ENCODE data around the gene ZNF385A. TPM values are rescaled to one million over a fixed set of nuclear protein-coding genes. Genes with fewer than 3 reads are reported as not detected.
A peak's percentile ranks its signal among the peaks of the same experiment; 100 is the strongest.

The ZNF385A gene
- total and polyA plus RNA-seq, 2 of the 8 experiments (the other 6 are each of a cell fraction or from before 2014, with no cell fraction given): 5.2 to 14.3 TPM

- no peak overlapping the region; a peak in 1 of 7 replicates for H3K9ac ChIP-seq (replicated peaks in 1 of 4; ENCODE audit: extremely low read depth in 1 of 4, low read depth in 3 of 4, low read length in 3 of 4)
- H2BK20ac ChIP-seq (ENCODE audit: low read length): 0 out of 2 replicates have a peak overlapping the region, but pooled peaks have one; percentile 23
- no peaks in the 10 kb centered on the region for H3K27me3 ChIP-seq (replicated peaks in 1 of 4; ENCODE audit: control insufficient read depth in 3 of 4, extremely low read depth in 1 of 4, insufficient read depth in 3 of 4, low read length in 3 of 4)
- H3K9me3 ChIP-seq (ENCODE audit: insufficient read depth in 2 of 2, low read depth in 1 of 2, low read length in 1 of 2): no peaks in the 10 kb centered on the region
- H2BK12ac ChIP-seq (ENCODE audit: low read depth, low read length): peak overlapping the region; percentile 89; the same call in 1 of the 2 replicates
- peaks cover 0 to 4% of the 10 kb centered on the region in 2 experiments for H4K20me1 ChIP-seq (replicated peaks in 1 of 2; ENCODE audit: control insufficient read depth in 1 of 2, insufficient read depth in 2 of 2, low read length in 2 of 2)
- ChIA-PET POLR2A (ENCODE audit: partially characterized antibody) (interaction anchor here (0.5 to 1.4 kb wide), 7 partner anchors 9 to 143 kb away, joined by 3 to 6 read pairs (median 3); partner anchors contain the start of genes CBX5 and HNRNPA1), CTCF (ENCODE audit: partially characterized antibody) (interaction anchor here (1.3 to 10.5 kb wide), 10 partner anchors 6 to 54 kb away, joined by 4 to 168 read pairs (median 8); no protein-coding TSS in a partner anchor)
- H4K91ac ChIP-seq (replicated peaks; ENCODE audit: insufficient read length, low read length): peak overlapping the region; percentile 1
- H2BK120ac ChIP-seq (replicated peaks; ENCODE audit: low read depth, low read length): no peak overlapping the region
- no peak overlapping the region for H2AFZ ChIP-seq (ENCODE audit: low read length)
- H3K14ac ChIP-seq (ENCODE audit: insufficient read length): no peak overlapping the region
- peak overlapping the region in 3 of 4 experiments; percentile 24 to 48 (median 29); a peak in 5 of 8 replicates for H3K4me3 ChIP-seq (ENCODE audit: extremely low read depth in 1 of 4, insufficient read depth in 2 of 4, low read depth in 3 of 4, low read length in 4 of 4)
- H4K8ac ChIP-seq (ENCODE audit: extremely low read depth, insufficient read depth, low read length): no peak overlapping the region
- peak overlapping the region; percentile 93; the same call in 1 of the 2 replicates for H3K18ac ChIP-seq (ENCODE audit: extremely low read depth, low read length)
- peaks cover 0 to 7% (median 2%) of the 10 kb centered on the region in 4 experiments; a peak in 2 of 8 replicates for H3K36me3 ChIP-seq (ENCODE audit: control insufficient read depth in 2 of 4, insufficient read depth in 4 of 4, low read length in 3 of 4)
- H3K23me2 ChIP-seq (ENCODE audit: low read depth, low read length): peaks cover 10% of the 10 kb centered on the region
- H3K4me2 ChIP-seq (ENCODE audit: insufficient read depth in 1 of 2, low read depth in 2 of 2, low read length in 2 of 2): peak overlapping the region; percentile 66 to 72
- 0 out of 2 replicates have a peak overlapping the region, but pooled peaks have one; percentile 85 for H2AK5ac ChIP-seq (ENCODE audit: low read depth, low read length)
- H3K4ac ChIP-seq (replicated peaks; ENCODE audit: insufficient read length, low read depth, low read length): no peak overlapping the region
- WGBS, 2 experiments (ENCODE audit: extremely low coverage in 1 of 2, insufficient coverage in 1 of 2, insufficient read length in 1 of 2, insufficient replicate concordance in 2 of 2, low coverage in 1 of 2, low lambda C conversion rate in 2 of 2, missing lambda C conversion rate in 1 of 2): 36% methylated on average over 9 of the region's 10 CpGs; no CpG with 5 or more reads in 1 of the 2 experiments
- H4K5ac ChIP-seq (ENCODE audit: insufficient read length, low read depth, low read length): peak overlapping the region; percentile 38
- H3K56ac ChIP-seq (replicated peaks; ENCODE audit: insufficient read length, low read depth, low read length): no peak overlapping the region
- 0 out of 2 replicates have a peak, but pooled peaks cover 3% of the 10 kb centered on the region for H3K79me1 ChIP-seq (ENCODE audit: low read depth, low read length)
- H3K79me2 ChIP-seq (ENCODE audit: control insufficient read depth in 1 of 2, insufficient read depth in 2 of 2, low read length in 2 of 2): no peaks in the 10 kb centered on the region
- FAIRE-seq (no peak), DNase-seq (ENCODE audit: low read depth in 1 of 2, low spot score in 2 of 2) (peak in 1 of 2 experiments; percentile 60)
- H2BK15ac ChIP-seq (ENCODE audit: low read length): 0 out of 2 replicates have a peak overlapping the region, but pooled peaks have one; percentile 5
- peak overlapping the region; percentile 57; the same call in 1 of the 2 replicates for H3K27ac ChIP-seq (ENCODE audit: low read depth, low read length)
- peak overlapping the region; percentile 48; the same call in 1 of the 2 replicates for H2BK5ac ChIP-seq (ENCODE audit: low read depth, low read length)
- peaks cover 48 to 57% (median 50%) of the 10 kb centered on the region in 4 experiments for H3K4me1 ChIP-seq (replicated peaks in 1 of 4; ENCODE audit: control insufficient read depth in 3 of 4, insufficient read depth in 4 of 4, low read length in 3 of 4)
- no peak overlapping the region for H3K23ac ChIP-seq (ENCODE audit: insufficient read length)
- TF ChIP-seq NANOG (IDR thresholded peaks at IDR 0.05; ENCODE audit: insufficient read depth, low read depth, low read length, poor library complexity, severe bottlenecking) (no peak), CTBP2 (IDR thresholded peaks at IDR 0.05; ENCODE audit: borderline replicate concordance, insufficient read depth, insufficient read length, low read length) (no peak), GTF2F1 (IDR thresholded peaks at IDR 0.05; ENCODE audit: borderline replicate concordance, low read depth, low read length) (no peak), JUN (IDR thresholded peaks at IDR 0.05; ENCODE audit: low read depth, low read length) (no peak), SRF (IDR thresholded peaks at IDR 0.05; ENCODE audit: low read depth, low read length) (no peak), KDM5A (IDR thresholded peaks at IDR 0.05; ENCODE audit: low read length) (no peak), SUZ12 (IDR thresholded peaks at IDR 0.05; ENCODE audit: low read length) (no peak), POLR2A (IDR thresholded peaks at IDR 0.05; ENCODE audit: control extremely low read depth in 1 of 2, low read depth in 2 of 2, low read length in 2 of 2) (no peak), MAX (IDR thresholded peaks at IDR 0.05) (no peak), SP1 (IDR thresholded peaks at IDR 0.05; ENCODE audit: low read depth, low read length) (no peak), TCF12 (IDR thresholded peaks at IDR 0.05; ENCODE audit: low read depth, low read length) (no peak), POU5F1 (IDR thresholded peaks at IDR 0.05; ENCODE audit: low read depth, low read length) (no peak)
Observed at GRCh38 chr12:54385251-54385914, 850 bp upstream of the ZNF385A start.
